HepG2 (cell line): ENCODE measurements around the gene CCDC86. TPM values are rescaled to one million over a fixed set of nuclear protein-coding genes. Genes with fewer than 3 reads are reported as not detected.

Experiments used
- ATAC-seq: fragments of 200-7000 bp; cut with Tn5 transposase; 3 replicates; pipeline ENCODE4 v1.9.1; 2020; ENCODE audit warnings: mild to moderate bottlenecking, moderate library complexity
- BruUV-seq: library from RNA; stranded (reverse); fragments of 400-500 nt; replicated peaks from 2 replicates; lab custom pipeline; 2021; lab: Mats Ljungman, UMichigan
- CTCF ChIA-PET: fragments of 300-600 bp; formaldehyde crosslinking; extraction: SDS; loops from one replicate; lab custom pipeline; 2021; ENCODE audit warnings: low total read pairs, inconsistent platforms, low intra/inter-chr PET ratio; lab: Yijun Ruan, JAX
- POLR2A ChIA-PET: fragments of 350-600 bp; sonication (Branson Sonifier 250); formaldehyde crosslinking; loops from one replicate; lab custom pipeline; 2020; ENCODE audit warnings: antibody characterized with exemption, inconsistent platforms; lab: Yijun Ruan, JAX
- DNase-seq: peaks from one replicate; pipeline ENCODE4 v3.0.0-alpha.2; 2015; ENCODE audit warnings: low spot score
- FAIRE-seq: peaks from 3 replicates; lab custom pipeline; 2011; peaks lifted over from hg19 to GRCh38; lab: Jason Lieb, UNC
- H2AFZ ChIP-seq: one replicate; pipeline ENCODE4 v1.6.1; 2011; ENCODE audit warnings: low read length, inconsistent platforms
- H3K27ac ChIP-seq: fragments of 300-600 bp; 3 replicates; pipeline ENCODE4 v1.8.0; 2011; ENCODE audit warnings: mixed run types, mild to moderate bottlenecking, mixed read lengths, low read length, inconsistent platforms; ENCODE audit not compliant: insufficient read depth; ENCODE audit errors: extremely low read length
- H3K27me3 ChIP-seq, 2 experiments: fragments of 200-600 bp in 1 of 2; 2 replicates in 1 of 2; 3 replicates in 1 of 2; pipeline versions ENCODE4 v1.6.0 to v1.8.0; 2011; ENCODE audit warnings: low read length in 2 of 2, mild to moderate bottlenecking in 2 of 2, moderate library complexity in 2 of 2, inconsistent platforms in 1 of 2; ENCODE audit not compliant: insufficient read depth in 2 of 2, control insufficient read depth in 1 of 2
- H3K36me3 ChIP-seq, 2 experiments: fragments of 200-600 bp in 1 of 2; replicated peaks in 1 of 2; 2 replicates in 1 of 2; 3 replicates in 1 of 2; pipeline versions ENCODE4 v1.5.1 to v1.8.0; 2011; ENCODE audit warnings: low read length in 2 of 2, inconsistent platforms in 1 of 2; ENCODE audit not compliant: insufficient read depth in 2 of 2, control insufficient read depth in 1 of 2
- H3K4me1 ChIP-seq: 2 replicates; pipeline ENCODE4 v1.5.1; 2012; ENCODE audit warnings: low read length, inconsistent platforms; ENCODE audit not compliant: insufficient read depth
- H3K4me2 ChIP-seq: 2 replicates; pipeline ENCODE4 v1.6.0; 2011; ENCODE audit warnings: low read depth, low read length, inconsistent platforms
- H3K4me3 ChIP-seq, 3 experiments: fragments of 200-600 bp in 1 of 3; sonication (generic), shearing (Covaris generic) in 1 of 3; replicated peaks in 1 of 3; 2 replicates each; pipeline ENCODE4 v1.5.1; 2011 to 2016; ENCODE audit warnings: low read length in 3 of 3, inconsistent platforms in 2 of 3, low read depth in 2 of 3, mild to moderate bottlenecking in 2 of 3, control low read depth in 1 of 3, mixed read lengths in 1 of 3; ENCODE audit not compliant: insufficient read depth in 1 of 3
- H3K79me2 ChIP-seq: one replicate; pipeline ENCODE4 v1.6.1; 2011; ENCODE audit warnings: low read length, inconsistent platforms; ENCODE audit not compliant: insufficient read depth
- H3K9ac ChIP-seq: 2 replicates; pipeline ENCODE4 v1.6.0; 2011; ENCODE audit warnings: mild to moderate bottlenecking, low read depth, low read length, inconsistent platforms; ENCODE audit not compliant: insufficient read depth
- H3K9me3 ChIP-seq: 2 replicates; pipeline ENCODE4 v1.5.1; 2012; ENCODE audit warnings: mild to moderate bottlenecking, low read length
- H4K20me1 ChIP-seq: 2 replicates; pipeline ENCODE4 v1.6.0; 2011; ENCODE audit warnings: inconsistent platforms, mild to moderate bottlenecking, low read length, moderate library complexity; ENCODE audit not compliant: insufficient read depth
- ATF3 ChIP-seq: sonication (generic); formaldehyde crosslinking; IDR thresholded peaks from 2 replicates; pipeline ENCODE4 v1.4.0; 2020; ENCODE audit warnings: missing genetic modification reagents
- CBX5 ChIP-seq: sonication (generic); formaldehyde crosslinking; IDR thresholded peaks from 2 replicates; pipeline ENCODE4 v1.4.0; 2020; ENCODE audit warnings: missing genetic modification reagents, borderline replicate concordance
- DDIT3 ChIP-seq: sonication (generic); formaldehyde crosslinking; IDR thresholded peaks from 2 replicates; pipeline ENCODE4 v1.4.0; 2020; ENCODE audit warnings: mild to moderate bottlenecking, missing genetic modification reagents
- ELF4 ChIP-seq: sonication (generic); formaldehyde crosslinking; IDR thresholded peaks from 2 replicates; pipeline ENCODE4 v1.5.0; 2020; ENCODE audit warnings: missing genetic modification reagents, mild to moderate bottlenecking, moderate library complexity, borderline replicate concordance
- JUNB ChIP-seq: sonication (generic); formaldehyde crosslinking; IDR thresholded peaks from 2 replicates; pipeline ENCODE4 v1.8.0; 2022; ENCODE audit warnings: missing genetic modification reagents, mild to moderate bottlenecking, borderline replicate concordance
- NFKB2 ChIP-seq: sonication (generic); formaldehyde crosslinking; IDR thresholded peaks from 2 replicates; pipeline ENCODE4 v1.4.0; 2020; ENCODE audit warnings: missing genetic modification reagents, borderline replicate concordance
- SP4 ChIP-seq: sonication (generic); formaldehyde crosslinking; IDR thresholded peaks from 2 replicates; pipeline ENCODE4 v1.8.1; 2023; ENCODE audit warnings: mild to moderate bottlenecking, missing genetic modification reagents
- TERF1 ChIP-seq: sonication (generic); formaldehyde crosslinking; IDR thresholded peaks from 2 replicates; pipeline ENCODE4 v1.8.0; 2022; ENCODE audit warnings: mild to moderate bottlenecking, missing genetic modification reagents, moderate library complexity
- TOE1 ChIP-seq: sonication (generic); formaldehyde crosslinking; IDR thresholded peaks from 2 replicates; pipeline ENCODE4 v1.4.0; 2020; ENCODE audit warnings: mild to moderate bottlenecking, missing genetic modification reagents
- XRCC5 ChIP-seq: fragments of 200-400 bp; formaldehyde crosslinking; optimal IDR thresholded peaks from 2 replicates; pipeline ENCODE3; 2017; ENCODE audit warnings: mild to moderate bottlenecking, low read length
- ZNF317 ChIP-seq: sonication (generic); formaldehyde crosslinking; IDR thresholded peaks from 2 replicates; pipeline ENCODE4 v1.5.0; 2020; ENCODE audit warnings: mild to moderate bottlenecking, missing genetic modification reagents
- ZNF431 ChIP-seq: sonication (generic); formaldehyde crosslinking; IDR thresholded peaks from 2 replicates; pipeline ENCODE4 v1.9.0; 2022; ENCODE audit warnings: missing genetic modification reagents, low read depth, mild to moderate bottlenecking, borderline replicate concordance
- ZNF780A ChIP-seq: sonication (generic); formaldehyde crosslinking; IDR thresholded peaks from 2 replicates; pipeline ENCODE4 v1.8.0; 2022; ENCODE audit warnings: mild to moderate bottlenecking, missing genetic modification reagents, moderate library complexity
- ZNF83 ChIP-seq: sonication (generic); formaldehyde crosslinking; IDR thresholded peaks from 2 replicates; pipeline ENCODE4 v1.4.0; 2020; ENCODE audit warnings: missing genetic modification reagents, mild to moderate bottlenecking, borderline replicate concordance
- WGBS: methylation state at CpG from one replicate; pipeline ENCODE4 v1.1.6; 2017; ENCODE audit warnings: low lambda C conversion rate; 5-methylcytosine and 5-hydroxymethylcytosine counted together
- in situ Hi-C: cut with HindIII; loops from 2 replicates; pipeline ENCODE4 v1.10.0; 2017; ENCODE audit warnings: low pct_unique_long_range_greater_than_20kb; ENCODE audit not compliant: extremely low pct_ligation_motif_present
- intact Hi-C: fragments of 100-400 bp; cut with micrococcal nuclease; formaldehyde crosslinking; loops from one replicate; pipeline ENCODE4 v1.10.0; 2022; ENCODE audit not compliant: unreplicated experiment
- polyA plus RNA-seq, 8 experiments: library from polyadenylated mRNA; depleted of rRNA in 3 of 8; stranded (reverse) in 7 of 8; unstranded in 1 of 8; fragments of >200 nt; fragmentation: Illumina TruSeq in 4 of 8; extraction: Trizol in 4 of 8; gene quantifications; 2 replicates each; pipeline versions ENCODE4 v1.2.1 to v1.2.3, GENCODE V29; 2011 to 2016; ENCODE audit warnings: low read depth in 4 of 8, missing spikeins in 1 of 8, mixed read lengths in 1 of 8; ENCODE audit not compliant: insufficient read depth in 1 of 8
- total RNA-seq, 5 experiments: library from RNA; depleted of rRNA; stranded (reverse); fragments of >200 nt; fragmentation: Illumina TruSeq; extraction: Trizol; gene quantifications; 2 replicates each; pipeline ENCODE4 v1.2.3, GENCODE V29; 2016; ENCODE audit warnings: low read depth in 1 of 5
- TF ChIP-seq, protein P1 (sequence below): sonication (generic); formaldehyde crosslinking; IDR thresholded peaks from 2 replicates; pipeline ENCODE4 v1.8.1; 2022; ENCODE audit warnings: low read depth, mild to moderate bottlenecking, missing genetic modification reagents
- TF ChIP-seq, protein P2 (sequence below): sonication (generic); formaldehyde crosslinking; IDR thresholded peaks from 2 replicates; pipeline ENCODE4 v1.4.0; 2020; ENCODE audit warnings: missing genetic modification reagents
- TF ChIP-seq, protein P3 (sequence below): sonication (generic); formaldehyde crosslinking; IDR thresholded peaks from 2 replicates; pipeline ENCODE4 v1.9.0; 2022; ENCODE audit warnings: missing genetic modification reagents, mild to moderate bottlenecking, borderline replicate concordance

CCDC86 gene
- total and polyA plus RNA-seq, 2 of the 13 experiments (the other 11 are each of a cell fraction or from before 2014, with no cell fraction given): 33.8 to 37.6 TPM

DNA sequence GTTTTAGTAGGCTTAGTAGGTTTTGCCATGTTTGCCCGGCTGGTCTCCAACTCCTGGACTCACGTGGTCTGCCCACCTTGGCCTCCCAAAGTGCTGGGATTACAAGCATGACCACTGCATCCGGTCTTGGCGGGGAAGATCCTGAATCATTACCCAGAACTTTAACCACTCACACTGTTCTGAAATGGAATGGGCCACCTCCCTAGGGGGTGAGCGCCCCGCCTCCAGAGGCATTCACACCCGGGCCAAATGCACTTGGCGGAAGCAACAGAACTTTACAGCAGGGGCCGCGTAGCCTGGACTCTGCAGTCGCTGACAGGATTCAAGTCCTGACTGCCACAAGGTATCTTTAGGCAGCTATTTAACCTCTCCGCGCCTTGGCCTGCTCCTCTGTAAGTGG, 5.4 kb downstream of the CCDC86 start:
- Histone ChIP-seq H3K27ac (no peak overlapping the region), H3K27me3 (no peaks in the 10 kb centered on the region; a peak in 1 of 5 replicates), H3K4me3 (no peak overlapping the region), H3K4me2 (no peak overlapping the region), H3K36me3 (peaks cover 29 to 54% of the 10 kb centered on the region in 2 experiments), H2AFZ (no peak overlapping the region), H3K9me3 (no peaks in the 10 kb centered on the region), H4K20me1 (peaks cover 13% of the 10 kb centered on the region; the same call in 1 of the 2 replicates), H3K4me1 (peaks cover 32% of the 10 kb centered on the region), H3K79me2 (peaks cover 47% of the 10 kb centered on the region), H3K9ac (no peak overlapping the region)
- BruUV-seq: no TSS peak
- POLR2A ChIA-PET: no interaction called here
- DNase-seq: no peak
- WGBS: 84% methylated on average over 8 of the region's 13 CpGs
- ATAC-seq: no peak
- FAIRE-seq: no peak
- in situ Hi-C loops: no loop called here
- intact Hi-C loops: no loop called here
- CTCF ChIA-PET: no interaction called here
- no peak for TF ChIP-seq CBX5 (CRISPR knock-in tag)
- TF ChIP-seq SP4 (CRISPR knock-in tag): no peak
- no peak for TF ChIP-seq ZNF780A (CRISPR knock-in tag)
- TF ChIP-seq JUNB (CRISPR knock-in tag): no peak
- no peak for TF ChIP-seq NFKB2 (CRISPR knock-in tag)
- no peak for TF ChIP-seq ELF4 (CRISPR knock-in tag)
- TF ChIP-seq, protein P1, sequence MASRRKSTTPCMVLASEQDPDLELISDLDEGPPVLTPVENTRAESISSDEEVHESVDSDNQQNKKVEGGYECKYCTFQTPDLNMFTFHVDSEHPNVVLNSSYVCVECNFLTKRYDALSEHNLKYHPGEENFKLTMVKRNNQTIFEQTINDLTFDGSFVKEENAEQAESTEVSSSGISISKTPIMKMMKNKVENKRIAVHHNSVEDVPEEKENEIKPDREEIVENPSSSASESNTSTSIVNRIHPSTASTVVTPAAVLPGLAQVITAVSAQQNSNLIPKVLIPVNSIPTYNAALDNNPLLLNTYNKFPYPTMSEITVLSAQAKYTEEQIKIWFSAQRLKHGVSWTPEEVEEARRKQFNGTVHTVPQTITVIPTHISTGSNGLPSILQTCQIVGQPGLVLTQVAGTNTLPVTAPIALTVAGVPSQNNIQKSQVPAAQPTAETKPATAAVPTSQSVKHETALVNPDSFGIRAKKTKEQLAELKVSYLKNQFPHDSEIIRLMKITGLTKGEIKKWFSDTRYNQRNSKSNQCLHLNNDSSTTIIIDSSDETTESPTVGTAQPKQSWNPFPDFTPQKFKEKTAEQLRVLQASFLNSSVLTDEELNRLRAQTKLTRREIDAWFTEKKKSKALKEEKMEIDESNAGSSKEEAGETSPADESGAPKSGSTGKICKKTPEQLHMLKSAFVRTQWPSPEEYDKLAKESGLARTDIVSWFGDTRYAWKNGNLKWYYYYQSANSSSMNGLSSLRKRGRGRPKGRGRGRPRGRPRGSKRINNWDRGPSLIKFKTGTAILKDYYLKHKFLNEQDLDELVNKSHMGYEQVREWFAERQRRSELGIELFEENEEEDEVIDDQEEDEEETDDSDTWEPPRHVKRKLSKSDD (CRISPR knock-in tag): no peak
- TF ChIP-seq, protein P2, sequence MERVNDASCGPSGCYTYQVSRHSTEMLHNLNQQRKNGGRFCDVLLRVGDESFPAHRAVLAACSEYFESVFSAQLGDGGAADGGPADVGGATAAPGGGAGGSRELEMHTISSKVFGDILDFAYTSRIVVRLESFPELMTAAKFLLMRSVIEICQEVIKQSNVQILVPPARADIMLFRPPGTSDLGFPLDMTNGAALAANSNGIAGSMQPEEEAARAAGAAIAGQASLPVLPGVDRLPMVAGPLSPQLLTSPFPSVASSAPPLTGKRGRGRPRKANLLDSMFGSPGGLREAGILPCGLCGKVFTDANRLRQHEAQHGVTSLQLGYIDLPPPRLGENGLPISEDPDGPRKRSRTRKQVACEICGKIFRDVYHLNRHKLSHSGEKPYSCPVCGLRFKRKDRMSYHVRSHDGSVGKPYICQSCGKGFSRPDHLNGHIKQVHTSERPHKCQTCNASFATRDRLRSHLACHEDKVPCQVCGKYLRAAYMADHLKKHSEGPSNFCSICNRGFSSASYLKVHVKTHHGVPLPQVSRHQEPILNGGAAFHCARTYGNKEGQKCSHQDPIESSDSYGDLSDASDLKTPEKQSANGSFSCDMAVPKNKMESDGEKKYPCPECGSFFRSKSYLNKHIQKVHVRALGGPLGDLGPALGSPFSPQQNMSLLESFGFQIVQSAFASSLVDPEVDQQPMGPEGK: no peak
- no peak for TF ChIP-seq DDIT3 (CRISPR knock-in tag)
- TF ChIP-seq TOE1: no peak
- no peak for TF ChIP-seq ATF3 (CRISPR knock-in tag)
- no peak for TF ChIP-seq ZNF83 (CRISPR knock-in tag)
- TF ChIP-seq, protein P3, sequence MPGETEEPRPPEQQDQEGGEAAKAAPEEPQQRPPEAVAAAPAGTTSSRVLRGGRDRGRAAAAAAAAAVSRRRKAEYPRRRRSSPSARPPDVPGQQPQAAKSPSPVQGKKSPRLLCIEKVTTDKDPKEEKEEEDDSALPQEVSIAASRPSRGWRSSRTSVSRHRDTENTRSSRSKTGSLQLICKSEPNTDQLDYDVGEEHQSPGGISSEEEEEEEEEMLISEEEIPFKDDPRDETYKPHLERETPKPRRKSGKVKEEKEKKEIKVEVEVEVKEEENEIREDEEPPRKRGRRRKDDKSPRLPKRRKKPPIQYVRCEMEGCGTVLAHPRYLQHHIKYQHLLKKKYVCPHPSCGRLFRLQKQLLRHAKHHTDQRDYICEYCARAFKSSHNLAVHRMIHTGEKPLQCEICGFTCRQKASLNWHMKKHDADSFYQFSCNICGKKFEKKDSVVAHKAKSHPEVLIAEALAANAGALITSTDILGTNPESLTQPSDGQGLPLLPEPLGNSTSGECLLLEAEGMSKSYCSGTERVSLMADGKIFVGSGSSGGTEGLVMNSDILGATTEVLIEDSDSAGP (CRISPR knock-in tag): no peak
- no peak for TF ChIP-seq TERF1 (CRISPR knock-in tag)
- no peak for TF ChIP-seq ZNF431 (CRISPR knock-in tag)
- TF ChIP-seq XRCC5: no peak
- TF ChIP-seq ZNF317 (CRISPR knock-in tag): no peak
